H9 (cell line): ENCODE results near the gene MALRD1. TPM values are rescaled to one million over a fixed set of nuclear protein-coding genes. Genes with fewer than 3 reads are reported as not detected.

Experiments used
- DNase-seq: peaks from one replicate; pipeline ENCODE4 v3.0.0-alpha.2; 2017
- H2AFZ ChIP-seq: one replicate; pipeline ENCODE4 v1.6.1; 2013; ENCODE audit warnings: mild to moderate bottlenecking, low read length, control low read depth, moderate library complexity
- H2AK5ac ChIP-seq: 2 replicates; pipeline ENCODE4 v1.6.1; 2013; ENCODE audit warnings: low read length, control low read depth, mixed read lengths; ENCODE audit not compliant: insufficient read length
- H2BK120ac ChIP-seq: one replicate; pipeline ENCODE4 v1.6.1; 2013; ENCODE audit warnings: low read depth, mild to moderate bottlenecking, low read length, control low read depth, inconsistent platforms; ENCODE audit not compliant: poor library complexity, severe bottlenecking
- H2BK12ac ChIP-seq: 2 replicates; pipeline ENCODE4 v1.6.1; 2013; ENCODE audit warnings: low read length, control low read depth, mixed read lengths, low read depth; ENCODE audit not compliant: insufficient read length
- H2BK15ac ChIP-seq: 2 replicates; pipeline ENCODE4 v1.6.1; 2013; ENCODE audit warnings: low read depth, low read length, control low read depth
- H2BK20ac ChIP-seq: one replicate; pipeline ENCODE4 v1.6.1; 2013; ENCODE audit warnings: low read depth, mild to moderate bottlenecking, low read length, control low read depth, inconsistent platforms; ENCODE audit not compliant: poor library complexity, severe bottlenecking
- H2BK5ac ChIP-seq: 2 replicates; pipeline ENCODE4 v1.6.1; 2013; ENCODE audit warnings: low read length, control low read depth, mixed read lengths; ENCODE audit not compliant: insufficient read length
- H3K14ac ChIP-seq: 2 replicates; pipeline ENCODE4 v1.6.1; 2013; ENCODE audit warnings: low read length, control low read depth; ENCODE audit not compliant: insufficient read depth
- H3K18ac ChIP-seq: 2 replicates; pipeline ENCODE4 v1.6.1; 2013; ENCODE audit warnings: low read depth, mild to moderate bottlenecking, mixed read lengths, low read length, control low read depth; ENCODE audit not compliant: insufficient read length
- H3K23ac ChIP-seq: 2 replicates; pipeline ENCODE4 v1.6.1; 2013; ENCODE audit warnings: low read length, control low read depth, mixed read lengths, low read depth; ENCODE audit not compliant: insufficient read length
- H3K23me2 ChIP-seq: 2 replicates; pipeline ENCODE4 v1.6.1; 2013; ENCODE audit warnings: low read depth, mild to moderate bottlenecking, mixed read lengths, low read length, control low read depth; ENCODE audit not compliant: insufficient read length, poor library complexity, severe bottlenecking
- H3K27ac ChIP-seq: 2 replicates; pipeline ENCODE4 v1.5.1; 2013; ENCODE audit warnings: low read length, control low read depth, mixed read lengths, low read depth; ENCODE audit not compliant: insufficient read length
- H3K27me3 ChIP-seq: 2 replicates; pipeline ENCODE4 v1.6.1; 2013; ENCODE audit warnings: low read length, control low read depth, inconsistent platforms; ENCODE audit not compliant: insufficient read depth
- H3K4ac ChIP-seq: 2 replicates; pipeline ENCODE4 v1.6.1; 2013; ENCODE audit warnings: low read depth, mild to moderate bottlenecking, control low read depth, inconsistent platforms, low read length, moderate library complexity
- H3K4me1 ChIP-seq: 2 replicates; pipeline ENCODE4 v1.6.1; 2013; ENCODE audit warnings: low read length, control low read depth, inconsistent platforms; ENCODE audit not compliant: insufficient read depth
- H3K4me2 ChIP-seq: 2 replicates; pipeline ENCODE4 v1.6.1; 2013; ENCODE audit warnings: low read length, control low read depth, mixed read lengths; ENCODE audit not compliant: insufficient read length, insufficient read depth
- H3K56ac ChIP-seq: 2 replicates; pipeline ENCODE4 v1.6.1; 2013; ENCODE audit warnings: low read depth, mild to moderate bottlenecking, mixed read lengths, low read length, control low read depth; ENCODE audit not compliant: insufficient read length
- H3K79me1 ChIP-seq: 2 replicates; pipeline ENCODE4 v1.6.1; 2013; ENCODE audit warnings: low read depth, mild to moderate bottlenecking, moderate library complexity, low read length, control low read depth, inconsistent platforms; ENCODE audit not compliant: insufficient read depth, poor library complexity, severe bottlenecking
- H3K79me2 ChIP-seq: 2 replicates; pipeline ENCODE4 v1.6.1; 2013; ENCODE audit warnings: low read length, control low read depth, inconsistent platforms; ENCODE audit not compliant: insufficient read depth
- H3K9ac ChIP-seq: 2 replicates; pipeline ENCODE4 v1.6.1; 2013; ENCODE audit warnings: low read length, control low read depth, mixed read lengths; ENCODE audit not compliant: insufficient read length; ENCODE audit errors: extremely low read depth
- H3K9me3 ChIP-seq: one replicate; pipeline ENCODE4 v1.6.1; 2013; ENCODE audit warnings: low read depth, low read length, inconsistent platforms; ENCODE audit not compliant: control insufficient read depth
- H3T11ph ChIP-seq: one replicate; pipeline ENCODE4 v1.6.1; 2013; ENCODE audit warnings: mild to moderate bottlenecking, low read length, control low read depth, inconsistent platforms
- H4K20me1 ChIP-seq: one replicate; pipeline ENCODE4 v1.6.1; 2013; ENCODE audit not compliant: control insufficient read depth, insufficient read length, insufficient read depth
- H4K5ac ChIP-seq: 2 replicates; pipeline ENCODE4 v1.6.1; 2013; ENCODE audit warnings: low read depth, mild to moderate bottlenecking, mixed read lengths, low read length, control low read depth; ENCODE audit not compliant: insufficient read length
- H4K8ac ChIP-seq: replicated peaks from 2 replicates; pipeline ENCODE4 v1.6.1; 2013; ENCODE audit warnings: low read length, control low read depth, mixed read lengths, low read depth; ENCODE audit not compliant: insufficient read length
- H4K91ac ChIP-seq: 2 replicates; pipeline ENCODE4 v1.6.1; 2013; ENCODE audit warnings: low read depth, mild to moderate bottlenecking, moderate library complexity, mixed read lengths, low read length, control low read depth; ENCODE audit not compliant: insufficient read length
- H3K27ac Mint-ChIP-seq, 3 experiments: 2 replicates in 2 of 3; 3 replicates in 1 of 3; pipeline ENCODE4 v1.8.0; 2020 to 2021; ENCODE audit warnings: mixed read lengths in 3 of 3, mild to moderate bottlenecking in 1 of 3, moderate library complexity in 1 of 3
- H3K27me3 Mint-ChIP-seq: 2 replicates; pipeline ENCODE4 v1.8.0; 2021; ENCODE audit warnings: low read depth, mild to moderate bottlenecking, moderate library complexity, mixed read lengths
- H3K36me3 Mint-ChIP-seq, 3 experiments: 2 replicates in 2 of 3; 3 replicates in 1 of 3; pipeline ENCODE4 v1.8.0; 2020 to 2021; ENCODE audit warnings: low read depth in 3 of 3, mixed read lengths in 3 of 3; ENCODE audit not compliant: insufficient read depth in 1 of 3
- H3K4me1 Mint-ChIP-seq, 2 experiments: 2 replicates each; pipeline ENCODE4 v1.8.0; 2020; ENCODE audit warnings: mixed read lengths in 2 of 2
- H3K4me3 Mint-ChIP-seq, 2 experiments: 2 replicates in 1 of 2; 3 replicates in 1 of 2; pipeline ENCODE4 v1.8.0; 2020 to 2021; ENCODE audit warnings: mild to moderate bottlenecking in 2 of 2, mixed read lengths in 2 of 2, moderate library complexity in 1 of 2
- H3K9me3 Mint-ChIP-seq, 2 experiments: 2 replicates in 1 of 2; 3 replicates in 1 of 2; pipeline ENCODE4 v1.8.0; 2020; ENCODE audit warnings: mild to moderate bottlenecking in 2 of 2, mixed read lengths in 2 of 2, moderate library complexity in 1 of 2
- CTCF ChIP-seq: fragments of 200-600 bp; sonication (generic); conservative IDR thresholded peaks from 3 replicates; pipeline ENCODE4 v1.8.0; 2021; ENCODE audit warnings: antibody characterized with exemption, mild to moderate bottlenecking
- WGBS: extraction: QIAGEN DNeasy Blood & Tissue Kit; methylation state at CpG from one replicate; pipeline ENCODE4 v1.1.7; 2013; ENCODE audit warnings: missing lambda C conversion rate, low lambda C conversion rate, mixed read lengths; ENCODE audit not compliant: insufficient read length; ENCODE audit errors: extremely low coverage; 5-methylcytosine and 5-hydroxymethylcytosine counted together
- total RNA-seq: library from RNA; stranded (reverse); gene quantifications from 2 replicates; pipeline ENCODE4 v1.2.1, GENCODE V29; 2021

The MALRD1 gene
- total RNA-seq, 1 experiment from 2014 or later: 0.20 TPM

GRCh38 chr10:19595212-19595845 is 546.7 kb downstream of the MALRD1 start:
- no peak overlapping the region for H3K27ac Mint-ChIP-seq
- H3K27me3 Mint-ChIP-seq: no peaks in the 10 kb centered on the region
- H3K23ac ChIP-seq: no peak overlapping the region
- no peak overlapping the region for H2BK120ac ChIP-seq
- no peaks in the 10 kb centered on the region for H3K9me3 ChIP-seq
- no peaks in the 10 kb centered on the region for H3K79me2 ChIP-seq
- no peak overlapping the region for H2BK20ac ChIP-seq
- H3K23me2 ChIP-seq: no peaks in the 10 kb centered on the region
- H2BK5ac ChIP-seq: no peak overlapping the region
- H3K79me1 ChIP-seq: no peaks in the 10 kb centered on the region
- H3K9ac ChIP-seq: no peak overlapping the region
- H4K20me1 ChIP-seq: no peaks in the 10 kb centered on the region
- WGBS: no CpG with 5 or more reads among the region's 9 CpGs
- no peak overlapping the region for H2BK12ac ChIP-seq
- no peaks in the 10 kb centered on the region for H3K4me1 Mint-ChIP-seq
- H3K4me1 ChIP-seq: no peaks in the 10 kb centered on the region
- no peak overlapping the region for H3K4me2 ChIP-seq
- H2BK15ac ChIP-seq: no peak overlapping the region
- no peak overlapping the region for H3K18ac ChIP-seq
- H2AK5ac ChIP-seq: no peak overlapping the region
- H3K27me3 ChIP-seq: no peaks in the 10 kb centered on the region
- no peak for TF ChIP-seq CTCF
- no peaks in the 10 kb centered on the region for H3K9me3 Mint-ChIP-seq
- no peak overlapping the region for H3K27ac ChIP-seq
- H3K14ac ChIP-seq: no peak overlapping the region
- H3K56ac ChIP-seq: no peak overlapping the region
- no peak overlapping the region for H2AFZ ChIP-seq
- no peak overlapping the region for H4K5ac ChIP-seq
- DNase-seq: no peak
- no peak overlapping the region for H3K4me3 Mint-ChIP-seq
- no peaks in the 10 kb centered on the region for H3K36me3 Mint-ChIP-seq
- no peak overlapping the region for H3T11ph ChIP-seq
- H4K91ac ChIP-seq: no peak overlapping the region
- no peak overlapping the region for H3K4ac ChIP-seq
- H4K8ac ChIP-seq: peak overlapping the region; percentile 61
